GM18909 (cell line): ENCODE results near the gene SYT7.

Experiments
- ATAC-seq: cut with Tn5 transposase; IDR thresholded peaks from one replicate; pipeline ENCODE4 v1.9.1; 2021; ENCODE audit warnings: mild to moderate bottlenecking; ENCODE audit not compliant: unreplicated experiment, poor library complexity

SYT7 gene

GRCh38 chr11:61522881-61523280, 58.0 kb downstream of the SYT7 start:
- no peak for ATAC-seq

DNA sequence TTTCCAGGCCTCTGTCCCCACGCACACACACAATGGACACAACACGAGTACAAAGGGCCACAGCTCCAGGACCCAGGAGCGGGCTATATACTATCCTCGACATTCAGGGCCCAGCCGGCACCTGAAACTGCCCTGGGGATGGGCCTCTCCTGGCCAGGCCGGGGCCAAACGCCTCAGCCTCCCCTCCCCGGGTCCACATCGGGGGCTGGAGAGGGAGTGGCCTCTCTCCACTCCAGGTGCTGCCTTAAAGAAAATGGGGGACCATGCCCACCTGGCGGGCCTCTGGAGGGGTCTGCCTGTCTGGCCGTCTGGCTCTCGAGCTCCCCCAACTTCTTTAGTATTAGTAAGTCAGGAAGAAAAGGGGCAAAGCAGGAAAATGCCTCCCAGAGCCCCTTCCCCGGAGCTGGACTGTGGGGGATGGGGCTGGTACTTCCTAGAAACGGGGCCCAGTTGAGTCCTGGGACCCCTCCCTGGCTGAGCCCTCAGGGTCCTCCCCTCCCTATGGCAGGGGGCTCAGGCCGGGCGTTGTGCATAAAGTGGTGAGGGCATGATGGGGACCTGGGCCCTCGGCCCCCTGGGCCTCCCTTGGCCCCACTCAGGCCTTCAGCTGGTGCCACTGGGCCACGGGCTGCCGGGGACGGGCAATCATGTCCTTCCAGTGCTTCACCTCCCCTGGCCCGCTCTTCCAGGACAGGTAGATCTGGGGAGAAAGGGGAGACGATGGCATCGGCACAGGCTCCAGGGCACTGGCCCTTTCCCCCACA, 62.7 kb downstream of the SYT7 start:
- ATAC-seq, result no peak

GRCh38 chr11:61516675-61517572, 64.0 kb downstream of the SYT7 start:
- ATAC-seq, result no peak

- ATAC-seq, result no peak
Measured at GRCh38 chr11:61516191-61516590, 64.7 kb downstream of the SYT7 start.

DNA sequence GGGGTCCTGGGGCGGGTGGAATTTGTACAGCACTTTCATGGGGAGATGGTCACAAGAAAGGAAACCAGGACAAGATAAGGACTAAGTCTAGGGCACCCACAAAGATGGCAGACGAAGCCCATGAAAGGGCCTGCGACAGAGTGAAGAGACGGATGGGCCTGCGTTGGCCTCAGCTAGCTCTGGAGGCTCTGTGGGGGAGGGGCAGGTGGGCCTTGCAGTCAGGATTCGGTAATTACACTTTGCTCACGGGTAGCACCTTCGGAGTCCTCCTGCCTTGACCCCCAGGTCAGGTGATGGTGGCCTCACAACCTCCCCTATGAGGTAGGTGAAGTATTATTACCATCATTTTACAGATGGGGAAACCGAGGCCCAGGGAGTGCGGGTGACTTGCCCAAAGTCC, 65.2 kb downstream of the SYT7 start:
- ATAC-seq, result no peak

- ATAC-seq, result no peak
Measured at GRCh38 chr11:61514050-61514917, 66.6 kb downstream of the SYT7 start.

- ATAC-seq, result no peak
Measured at GRCh38 chr11:61513143-61513765, 67.6 kb downstream of the SYT7 start.

GRCh38 chr11:61512435-61512834, 68.4 kb downstream of the SYT7 start:
- no peak for ATAC-seq

DNA sequence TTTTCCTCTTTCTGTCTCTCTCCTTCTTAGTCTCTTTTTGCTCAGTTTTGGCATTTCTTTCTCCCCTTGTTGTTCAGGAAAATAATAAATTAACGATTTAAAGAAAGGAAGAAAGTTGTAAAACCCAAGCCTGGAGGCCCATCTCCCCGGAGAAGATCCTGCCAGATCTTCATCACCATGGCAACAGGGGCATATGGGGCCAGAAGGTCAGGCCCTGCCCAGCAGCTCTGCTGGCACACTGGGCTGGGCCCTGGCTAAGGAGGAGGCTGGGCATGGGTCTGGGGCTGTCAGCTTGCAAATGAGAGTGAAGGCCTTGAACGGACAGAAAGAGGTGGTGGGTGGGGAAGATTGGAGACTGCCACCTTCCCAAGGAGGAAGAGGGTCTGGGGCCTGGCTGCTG, 69.5 kb downstream of the SYT7 start:
- no peak for ATAC-seq

DNA sequence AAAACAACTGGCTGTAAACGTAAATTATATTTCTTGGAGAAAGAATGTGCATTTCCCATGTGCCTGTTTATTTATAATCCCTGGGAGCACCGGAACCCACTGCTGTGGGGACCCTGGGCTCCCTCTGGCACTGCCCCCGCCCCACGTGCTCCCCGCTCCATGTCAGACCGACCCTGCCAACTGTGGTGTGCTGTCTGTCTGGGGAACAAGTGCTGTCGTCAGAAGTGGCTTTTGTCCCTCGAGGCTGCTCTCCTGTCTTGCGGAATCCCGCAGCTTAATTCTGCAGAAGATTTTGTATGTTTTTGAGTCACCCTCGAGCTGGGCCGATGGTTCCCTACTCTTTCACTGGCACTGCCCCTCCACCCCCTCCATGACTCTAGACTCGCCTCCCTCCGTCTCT, 69.9 kb downstream of the SYT7 start:
- ATAC-seq, result no peak

DNA sequence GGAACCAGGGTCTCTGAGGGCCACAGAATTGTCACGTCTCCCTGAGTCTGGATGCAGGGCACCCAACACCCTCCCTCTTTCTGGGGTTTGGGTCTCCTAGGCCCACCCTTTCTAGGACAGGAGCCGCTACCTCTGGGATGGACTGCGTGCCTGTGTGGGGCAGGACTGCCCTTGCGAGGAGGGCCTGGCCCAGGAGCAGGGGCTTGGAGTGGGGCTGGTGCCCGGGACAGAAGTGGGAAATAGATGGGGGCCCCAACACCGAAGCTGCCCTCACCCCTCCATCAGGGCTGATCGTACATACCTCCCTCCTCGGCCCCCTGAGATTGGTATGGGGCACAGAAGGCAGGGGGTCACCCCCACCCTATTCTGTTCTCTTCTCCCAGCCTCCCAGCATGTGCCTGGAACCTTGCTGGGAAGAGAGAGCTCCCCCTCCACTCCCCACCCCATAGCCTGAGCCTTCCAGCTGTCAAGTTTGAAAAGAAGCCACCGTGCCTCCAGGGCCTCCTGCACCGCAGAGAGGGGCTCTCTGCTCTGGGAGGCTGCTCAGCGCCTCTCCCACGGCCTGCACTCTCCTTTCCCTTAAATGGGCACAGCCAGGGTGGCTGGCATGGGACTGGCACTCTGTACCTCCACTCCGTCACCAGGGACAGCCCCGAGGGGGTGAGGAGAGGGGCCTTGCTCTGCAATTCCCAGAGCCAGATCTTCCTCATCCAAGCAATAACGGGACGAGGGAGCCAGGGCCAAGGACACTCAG, 70.5 kb downstream of the SYT7 start:
- no peak for ATAC-seq

DNA sequence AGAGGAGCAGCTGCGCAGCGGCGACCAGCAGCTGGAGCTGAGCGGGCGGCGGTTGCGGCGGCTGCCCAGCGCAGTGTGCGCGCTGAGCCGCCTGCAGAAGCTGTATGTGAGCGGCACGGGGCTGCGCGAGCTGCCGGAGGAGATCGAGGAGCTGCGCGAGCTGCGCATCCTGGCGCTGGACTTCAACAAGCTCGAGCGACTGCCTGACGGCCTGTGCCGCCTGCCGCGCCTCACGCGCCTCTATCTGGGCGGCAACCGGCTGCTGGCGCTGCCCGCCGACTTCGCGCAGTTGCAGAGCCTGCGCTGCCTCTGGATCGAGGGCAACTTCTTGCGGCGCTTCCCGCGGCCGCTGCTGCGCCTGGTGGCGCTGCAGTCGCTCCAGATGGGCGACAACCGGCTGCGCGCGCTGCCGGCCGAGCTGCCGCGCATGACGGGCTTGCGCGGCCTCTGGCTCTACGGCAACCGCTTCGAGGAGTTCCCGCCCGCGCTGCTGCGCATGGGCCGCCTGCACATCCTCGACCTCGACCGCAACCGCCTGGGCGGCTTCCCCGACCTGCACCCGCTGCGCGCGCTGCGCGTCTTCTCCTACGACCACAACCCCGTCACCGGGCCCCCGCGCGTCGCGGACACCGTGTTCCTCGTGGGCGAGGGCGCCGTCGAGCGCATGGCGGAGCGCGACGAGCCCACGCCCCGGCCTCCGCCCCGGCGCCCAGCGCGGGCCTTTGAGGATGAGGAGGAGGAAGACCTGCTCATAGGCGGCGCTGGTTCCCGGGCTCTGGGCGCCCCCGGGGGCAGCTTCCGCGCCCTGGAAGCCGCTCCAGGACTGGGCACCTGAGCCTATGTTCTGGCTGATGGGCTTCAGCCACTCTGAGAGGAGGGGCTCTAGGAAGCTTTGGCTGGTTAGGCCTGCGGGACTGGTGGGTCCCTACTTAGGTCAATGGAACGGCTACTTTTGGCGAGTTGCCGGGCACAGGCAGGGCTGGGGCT, 71.5 kb downstream of the SYT7 start:
- ATAC-seq, result peak; percentile 70

DNA sequence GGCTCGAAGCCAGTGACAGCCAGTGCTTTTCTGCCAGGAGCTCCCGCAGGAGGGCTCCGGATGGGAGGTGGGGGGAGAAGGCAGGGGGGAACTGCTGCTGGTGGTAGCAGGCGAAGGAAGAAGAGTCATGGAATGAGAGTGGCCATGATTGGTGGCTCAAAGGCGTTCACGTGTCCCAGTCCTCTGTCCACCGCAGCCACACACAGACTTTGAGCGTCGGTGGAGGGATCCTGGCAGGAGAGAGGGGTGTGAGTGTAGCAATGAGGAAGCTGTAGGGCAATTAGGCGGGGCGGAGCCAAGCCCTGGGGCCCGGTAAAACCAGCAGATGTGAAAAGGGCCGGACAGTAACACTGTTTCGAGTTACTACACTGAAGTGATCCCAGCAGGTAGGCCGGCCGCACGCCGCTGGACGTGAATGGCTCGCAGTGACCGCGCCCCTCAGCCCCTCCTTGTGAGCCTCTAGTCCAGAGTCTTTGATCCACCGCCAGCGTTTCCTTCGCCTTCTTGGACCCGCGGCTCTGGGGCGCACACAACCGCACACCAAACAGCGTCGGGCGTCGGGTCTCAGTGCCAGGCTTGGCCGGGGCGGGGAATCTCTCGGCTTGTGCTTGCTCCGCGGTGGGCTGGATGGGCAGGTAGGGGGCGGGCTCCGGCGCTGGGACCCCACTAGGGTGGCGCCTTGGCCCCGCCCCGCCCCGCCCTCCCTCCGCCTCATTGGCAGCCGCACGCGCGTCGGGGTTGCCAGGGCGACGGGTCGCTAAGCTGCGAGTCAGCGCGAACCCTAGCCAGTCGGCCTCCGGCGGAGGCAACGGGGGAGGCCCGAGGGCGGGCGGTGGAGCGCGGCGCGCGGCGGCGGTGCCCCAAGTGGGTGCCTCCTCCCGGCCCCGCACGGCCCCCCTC, 72.7 kb downstream of the SYT7 start, which contains the start of gene LRRC10B:
Gene LRRC10B, plus strand, starts transcription at position 788 of the 900 bp plus-strand sequence. CDS start 250 bp downstream, outside the sequence.
- peak; percentile 18 for ATAC-seq

DNA sequence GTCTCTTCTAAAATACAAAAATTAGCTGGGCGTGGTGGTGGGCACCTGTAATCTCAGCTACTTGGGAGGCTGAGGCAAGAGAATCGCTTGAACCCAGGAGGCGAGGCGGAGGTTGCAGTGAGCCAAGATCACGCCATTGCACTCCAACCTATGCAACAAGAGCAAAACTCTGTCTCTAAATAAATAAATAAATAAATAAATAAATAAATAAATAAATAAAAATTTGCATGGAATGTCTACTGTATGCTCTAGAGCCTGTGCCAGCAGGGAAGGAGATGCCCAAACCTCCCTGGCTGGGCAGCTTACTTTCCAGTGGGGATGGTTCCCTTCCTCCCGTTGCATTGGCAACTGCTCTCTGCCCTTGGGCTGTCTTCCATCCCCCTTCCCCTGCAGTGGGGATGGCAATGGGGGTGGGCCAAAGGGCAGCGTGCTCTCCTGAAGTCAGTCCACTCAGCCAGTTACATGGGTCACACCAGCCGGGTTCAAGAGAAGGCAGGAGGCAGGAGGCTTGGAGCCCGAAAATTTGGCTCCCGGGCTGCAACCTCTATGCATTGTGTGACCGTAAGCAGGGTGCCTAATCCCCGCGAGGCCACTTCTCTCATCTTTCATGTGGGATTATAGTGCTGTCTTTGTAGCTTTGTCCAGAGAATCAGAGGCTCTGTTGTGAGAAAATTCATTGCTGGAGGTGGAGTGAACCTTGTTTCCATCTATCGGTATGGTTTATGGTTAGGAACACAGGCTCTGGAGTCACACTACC, 73.7 kb downstream of the SYT7 start:
- no peak for ATAC-seq

- no peak for ATAC-seq
Measured at GRCh38 chr11:61505640-61506155, 75.2 kb downstream of the SYT7 start.

GRCh38 chr11:61505106-61505505, 75.8 kb downstream of the SYT7 start:
- no peak for ATAC-seq
